Thoracic aorta endothelial cell (primary cell): Measurements from ENCODE around the gene CUL7. TPM values are rescaled to one million over a fixed set of nuclear protein-coding genes. Genes with fewer than 3 reads are reported as not detected.

Experiments used
- total RNA-seq: library from RNA; depleted of rRNA; stranded (reverse); fragments of >200 nt; gene quantifications from 2 replicates; pipeline ENCODE4 v1.2.3, GENCODE V29; 2012

The CUL7 gene
- 22.8 and 23.7 TPM in 2 replicates for total RNA-seq

DNA sequence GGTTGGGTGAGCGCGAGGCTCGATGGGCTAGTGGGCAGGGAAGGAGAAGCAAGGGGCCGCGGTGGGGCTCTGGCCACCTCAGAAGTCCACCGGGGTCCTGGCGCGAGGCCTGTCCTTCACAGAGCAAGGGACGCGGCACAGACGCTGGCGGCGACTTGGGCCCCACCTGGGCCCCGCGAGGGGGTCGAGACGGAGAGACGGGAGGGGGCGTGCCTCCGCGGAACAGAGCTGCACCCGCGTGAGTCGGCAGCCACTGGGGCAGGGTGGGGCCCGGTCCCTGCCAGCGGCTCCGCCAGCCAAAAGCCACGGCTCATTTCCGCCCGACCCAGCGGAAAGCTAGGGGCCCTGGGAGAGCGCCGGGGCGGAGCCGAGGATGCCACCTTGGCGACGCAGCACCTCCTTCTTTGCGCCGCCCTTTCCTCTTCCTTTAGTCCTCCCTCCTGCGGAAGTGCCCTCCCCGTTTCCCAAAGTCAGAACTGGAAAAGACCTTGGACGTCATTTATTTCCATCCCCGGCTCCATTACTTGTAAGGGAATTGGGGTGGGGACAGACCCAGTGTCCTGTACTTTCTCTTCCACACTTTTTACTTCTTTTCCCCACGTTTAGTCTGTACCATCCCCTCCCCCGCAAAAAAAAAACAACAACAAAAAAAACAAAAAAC lies at the start of gene CUL7:
TSS of gene CUL7 (minus strand) at position 307 of the 661 bp plus-strand sequence. CDS start 1,063 bp downstream, outside the sequence.

DNA sequence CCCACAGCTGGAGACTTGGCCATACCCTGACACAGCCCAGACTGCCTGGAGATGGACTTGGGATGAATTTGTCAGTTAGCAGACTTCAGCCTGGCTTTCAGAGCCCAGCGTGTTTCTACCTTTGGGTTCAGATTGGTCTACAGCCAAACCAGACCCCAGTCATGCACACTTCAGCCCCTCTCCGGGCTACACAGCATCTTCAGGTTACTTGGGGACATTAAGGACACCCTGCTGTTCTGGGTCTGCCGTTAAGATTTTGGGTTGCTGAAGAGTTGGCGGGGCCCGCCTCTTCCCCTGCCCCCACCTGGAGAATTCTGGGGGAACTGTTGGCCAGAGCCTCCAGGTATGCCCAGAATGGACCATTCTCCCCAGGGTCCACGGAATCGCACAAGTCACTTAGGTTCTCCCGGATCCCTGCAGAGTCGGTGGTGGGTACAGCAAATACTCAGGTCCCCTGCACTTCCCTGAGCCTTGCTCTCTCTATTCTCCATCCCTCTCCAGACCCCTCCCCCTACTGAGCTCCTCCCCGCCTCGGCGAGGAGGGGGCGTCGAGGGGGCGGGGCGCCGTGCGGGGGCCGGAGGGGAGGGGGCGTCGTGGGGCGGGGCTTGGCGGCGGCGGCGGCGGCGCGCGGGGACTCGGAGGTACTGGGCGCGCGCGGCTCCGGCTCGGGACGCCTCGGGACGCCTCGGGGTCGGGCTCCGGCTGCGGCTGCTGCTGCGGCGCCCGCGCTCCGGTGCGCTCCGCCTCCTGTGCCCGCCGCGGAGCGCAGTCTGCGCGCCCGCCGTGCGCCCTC lies 22.2 kb upstream of the CUL7 start, which contains the start of gene PTK7:
TSS of gene PTK7 (plus strand) at position 645 of the 794 bp plus-strand sequence. CDS start 175 bp downstream, outside the sequence.

DNA sequence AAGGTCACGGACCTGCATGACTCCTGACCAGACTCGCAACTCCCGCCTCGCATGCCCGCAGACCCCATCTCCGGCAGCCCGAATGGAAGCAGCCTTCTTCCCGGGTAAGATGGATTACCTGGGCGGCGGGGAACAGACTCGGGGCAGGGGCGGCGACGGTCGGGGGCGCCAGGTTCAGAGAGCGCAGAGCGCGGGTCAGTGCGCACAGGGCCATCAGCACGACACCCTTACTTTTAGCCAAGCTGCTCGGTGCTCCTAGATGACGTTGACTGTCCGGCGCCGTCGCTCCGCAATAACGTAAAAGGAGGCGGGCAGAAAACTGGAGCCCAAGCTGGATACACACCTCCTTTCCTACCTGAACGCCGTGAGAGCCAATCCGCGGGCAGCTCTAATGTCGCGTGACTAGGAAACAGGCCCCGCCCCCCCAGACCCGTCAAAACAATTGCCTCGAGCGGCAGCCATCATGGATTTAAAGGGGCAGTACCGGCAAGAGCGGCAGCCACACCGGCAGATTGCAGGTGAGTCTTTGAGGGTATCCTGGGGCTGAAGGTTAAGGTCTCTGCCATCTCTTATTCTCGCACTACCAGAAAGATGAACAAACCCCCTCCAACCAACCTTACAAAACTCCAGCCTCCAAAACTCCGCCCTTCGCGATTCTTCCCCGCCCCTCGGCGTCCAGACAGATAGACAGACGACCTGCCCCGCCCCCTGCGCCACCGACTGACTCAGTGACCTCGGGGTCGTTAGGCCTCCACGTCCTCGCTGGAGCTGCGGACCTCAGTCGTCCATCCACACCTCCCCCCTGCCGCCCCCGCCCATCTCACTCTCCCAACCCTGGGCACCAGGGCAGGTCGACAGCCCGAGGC lies 5.8 kb upstream of the CUL7 start, which contains the start of the genes KLC4 and MRPL2:
TSS of gene KLC4 (plus strand) at position 464 of the 866 bp plus-strand sequence. CDS start 1,705 bp downstream, outside the sequence.
TSS of gene MRPL2 (minus strand) at position 267 of the 866 bp plus-strand sequence. CDS start at position 214, 53 bp downstream.

DNA sequence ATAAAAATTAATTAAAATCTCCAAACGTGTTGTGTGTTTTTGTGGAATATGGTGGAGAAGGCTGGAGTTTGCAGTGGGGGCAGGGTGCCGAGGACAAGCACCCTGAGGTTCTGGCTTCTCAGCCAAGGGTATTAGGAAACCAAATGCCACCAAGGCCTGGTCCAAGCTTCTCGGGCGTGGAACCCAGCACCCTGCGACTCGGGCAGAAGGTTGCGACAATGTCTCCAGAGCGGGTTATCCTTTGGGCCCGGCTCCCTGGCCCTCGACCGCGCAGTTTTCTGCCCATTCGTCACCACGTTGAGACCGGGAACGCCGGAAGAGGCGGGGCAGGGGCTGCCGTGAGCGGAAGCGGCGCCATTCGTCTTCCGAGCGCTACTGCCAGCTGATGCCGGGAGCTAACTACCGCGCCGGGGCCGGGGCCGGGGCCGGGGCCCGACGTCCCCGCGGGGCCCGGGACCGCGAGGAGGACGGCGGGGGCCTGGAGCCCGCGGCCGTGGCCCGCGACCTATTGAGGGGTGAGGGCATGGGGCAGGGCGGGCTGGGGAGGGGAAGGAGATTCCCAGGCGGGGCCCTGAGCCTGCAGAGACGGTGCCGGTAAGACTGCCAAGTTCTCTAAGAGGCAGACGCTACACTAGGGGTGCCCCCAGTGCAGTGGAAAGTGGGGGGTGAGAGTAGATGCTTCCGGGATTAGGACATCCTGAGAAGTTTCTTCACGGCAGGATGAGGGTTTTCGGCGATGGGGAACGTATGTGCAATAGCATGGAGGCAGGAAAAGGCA lies 32.2 kb downstream of the CUL7 start, which contains the start of gene RRP36:
TSS of gene RRP36 (plus strand) at position 354 of the 778 bp plus-strand sequence. CDS start at position 386, 32 bp downstream.

DNA sequence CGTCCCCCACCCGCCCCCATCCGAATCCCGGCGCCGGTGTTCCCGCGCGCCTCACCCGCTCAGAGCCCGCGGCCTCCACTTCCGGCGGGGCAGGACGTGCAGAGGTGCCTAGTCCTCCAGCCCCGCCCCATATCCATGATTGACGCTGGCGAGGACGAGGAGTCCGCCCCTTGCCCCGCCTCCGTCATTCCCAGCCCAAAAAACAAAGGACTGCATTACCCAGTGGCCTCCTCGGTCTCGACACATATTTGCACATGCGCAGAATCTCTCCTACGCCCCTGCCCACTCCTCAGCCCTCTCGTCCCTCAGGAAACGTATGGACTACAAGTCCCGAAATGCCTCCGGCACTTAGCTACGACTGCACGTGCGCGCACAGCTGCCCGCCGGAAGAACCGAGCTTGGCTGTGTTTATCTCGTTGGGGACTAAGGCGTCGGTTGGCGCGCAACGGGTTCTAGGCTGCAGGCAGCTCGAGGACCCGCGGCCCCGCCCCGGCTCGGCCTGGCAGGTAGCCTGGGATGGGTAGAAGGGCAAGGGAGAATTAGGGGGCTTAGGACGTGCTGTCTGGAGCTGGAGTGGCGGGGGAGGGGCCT lies 39.7 kb downstream of the CUL7 start, which contains the start of the genes KLHDC3 and MEA1:
TSS of gene KLHDC3 (plus strand) at position 407 of the 591 bp plus-strand sequence. CDS start 2,944 bp downstream, outside the sequence.
TSS of gene MEA1 (minus strand) at position 104 of the 591 bp plus-strand sequence. CDS start 133 bp downstream, outside the sequence.

Other genes starting within 250 kb of the CUL7 start
- 204 and 227 TPM in 2 replicates for gene RPL7L1, start 174.2 kb downstream of the CUL7 start, total RNA-seq
- not detected in 2 replicates for gene PTCRA, start 137.8 kb downstream of the CUL7 start, total RNA-seq
- 25.4 and 28.1 TPM in 2 replicates for gene CNPY3, start 124.4 kb downstream of the CUL7 start, total RNA-seq
- gene GNMT, start 93.1 kb downstream of the CUL7 start, total RNA-seq: 0.13 TPM in 1 of 2 replicates, not detected in the other
- 17.4 and 25.7 TPM in 2 replicates for gene PEX6, start 74.7 kb downstream of the CUL7 start, total RNA-seq
- gene PPP2R5D, start 69.3 kb downstream of the CUL7 start, total RNA-seq: 60.4 and 63.3 TPM in 2 replicates
- 43.7 and 50.7 TPM in 2 replicates for gene MEA1, start 39.9 kb downstream of the CUL7 start, total RNA-seq
- 85.1 and 93.1 TPM in 2 replicates for gene KLHDC3, start 39.6 kb downstream of the CUL7 start, total RNA-seq
- gene RRP36, start 32.2 kb downstream of the CUL7 start, total RNA-seq: 104 and 118 TPM in 2 replicates
- 24.6 and 25.9 TPM in 2 replicates for gene MRPL2, start 5.6 kb upstream of the CUL7 start, total RNA-seq
- gene KLC4, start 5.8 kb upstream of the CUL7 start, total RNA-seq: 11.2 and 11.8 TPM in 2 replicates
- gene PTK7, start 22.5 kb upstream of the CUL7 start, total RNA-seq: 2.7 and 2.8 TPM in 2 replicates
- gene SRF, start 117.4 kb upstream of the CUL7 start, total RNA-seq: 22.5 and 28.9 TPM in 2 replicates
- gene CUL9, start 128.3 kb upstream of the CUL7 start, total RNA-seq: 23.3 and 26.6 TPM in 2 replicates
- 30.5 and 51.6 TPM in 2 replicates for gene DNPH1, start 175.6 kb upstream of the CUL7 start, total RNA-seq
- gene TTBK1, start 189.6 kb upstream of the CUL7 start, total RNA-seq: under 0.01 and 0.14 TPM in 2 replicates
- not detected in 2 replicates for gene SLC22A7, start 244.4 kb upstream of the CUL7 start, total RNA-seq